GM12878 (cell line): ENCODE results near the gene HS3ST5. TPM values are rescaled to one million over a fixed set of nuclear protein-coding genes. Genes with fewer than 3 reads are reported as not detected.

Experiments used
- ATAC-seq: fragments of 200-7000 bp; cut with Tn5 transposase; 3 replicates; pipeline ENCODE4 v1.9.1; 2020; ENCODE audit warnings: mild to moderate bottlenecking, moderate library complexity
- BruUV-seq: library from RNA; stranded (reverse); fragments of 400-500 nt; replicated peaks from 2 replicates; lab custom pipeline; 2021; lab: Mats Ljungman, UMichigan
- CTCF ChIA-PET: fragments of 300-600 bp; sonication (Branson Sonifier 250); formaldehyde crosslinking; extraction: SDS; loops from one replicate; lab custom pipeline; 2021; ENCODE audit warnings: inconsistent platforms; lab: Yijun Ruan, JAX
- POLR2A ChIA-PET: fragments of 350-600 bp; formaldehyde crosslinking; extraction: SDS; loops from one replicate; lab custom pipeline; 2021; ENCODE audit warnings: inconsistent platforms; lab: Charles Lee
- RAD21 ChIA-PET: fragments of 300-600 bp; sonication (Branson Sonifier 250); formaldehyde crosslinking; loops from one replicate; lab custom pipeline; 2023; ENCODE audit warnings: antibody characterized with exemption; ENCODE audit not compliant: unreplicated experiment; lab: Charles Lee
- SMC1A ChIA-PET: fragments of 300-600 bp; sonication (Branson Sonifier 250); formaldehyde crosslinking; loops from one replicate; lab custom pipeline; 2023; ENCODE audit not compliant: unreplicated experiment, uncharacterized antibody; lab: Charles Lee
- DNase-seq: peaks from one replicate; pipeline ENCODE4 v3.0.0-alpha.2; 2011; ENCODE audit warnings: low read depth, low spot score
- FAIRE-seq: peaks from 3 replicates; lab custom pipeline; 2011; peaks lifted over from hg19 to GRCh38; lab: Jason Lieb, UNC
- H2AFZ ChIP-seq: 2 replicates; pipeline ENCODE4 v1.6.0; 2011; ENCODE audit warnings: low read depth, low read length, control low read depth; ENCODE audit not compliant: control insufficient read depth
- H3K27ac ChIP-seq: 2 replicates; pipeline ENCODE4 v1.5.1; 2011; ENCODE audit warnings: control low read depth; ENCODE audit not compliant: control insufficient read depth, insufficient read depth
- H3K27me3 ChIP-seq, 2 experiments: replicated peaks in 1 of 2; 2 replicates each; pipeline versions ENCODE4 v1.6.0 to v1.6.1; 2011; ENCODE audit warnings: low read length in 1 of 2; ENCODE audit not compliant: control insufficient read depth in 2 of 2, insufficient read depth in 2 of 2
- H3K36me3 ChIP-seq, 2 experiments: 2 replicates each; pipeline ENCODE4 v1.5.1; 2011; ENCODE audit warnings: low read length in 1 of 2; ENCODE audit not compliant: control insufficient read depth in 2 of 2, insufficient read depth in 2 of 2
- H3K4me1 ChIP-seq: 2 replicates; pipeline ENCODE4 v1.6.1; 2011; ENCODE audit warnings: mild to moderate bottlenecking, low read length, moderate library complexity, mixed read lengths; ENCODE audit not compliant: control insufficient read depth, insufficient read depth
- H3K4me2 ChIP-seq: 2 replicates; pipeline ENCODE4 v1.6.0; 2011; ENCODE audit warnings: control low read depth; ENCODE audit not compliant: control insufficient read depth, insufficient read depth
- H3K4me3 ChIP-seq: fragments of 200-600 bp; sonication (generic); 2 replicates; pipeline ENCODE4 v1.5.1; 2016
- H3K79me2 ChIP-seq: 2 replicates; pipeline ENCODE4 v1.6.0; 2011; ENCODE audit warnings: low read length; ENCODE audit not compliant: control insufficient read depth, insufficient read depth
- H3K9ac ChIP-seq: 2 replicates; pipeline ENCODE4 v1.8.0; 2011; ENCODE audit warnings: low read length, control low read depth, mixed read lengths; ENCODE audit not compliant: control insufficient read depth, insufficient read depth
- H3K9me3 ChIP-seq: replicated peaks from 3 replicates; pipeline ENCODE4 v1.5.1; 2011; ENCODE audit warnings: mild to moderate bottlenecking, low read length; ENCODE audit not compliant: control insufficient read depth, insufficient read depth
- H4K20me1 ChIP-seq: 2 replicates; pipeline ENCODE4 v1.6.0; 2011; ENCODE audit not compliant: control insufficient read depth, insufficient read depth
- CUX1 ChIP-seq: IDR thresholded peaks from 2 replicates; pipeline ENCODE4 v1.6.1; 2012; ENCODE audit warnings: improper control_type of control experiment, low read depth, low read length; ENCODE audit not compliant: insufficient replicate concordance
- E2F4 ChIP-seq: IDR thresholded peaks from 2 replicates; pipeline ENCODE4 v1.6.1; 2012; ENCODE audit warnings: low read depth, low read length, improper control_type of control experiment
- EED ChIP-seq: sonication (generic); IDR thresholded peaks from 2 replicates; pipeline ENCODE4 v1.6.1; 2016; ENCODE audit warnings: antibody characterized with exemption, low read depth
- EZH2 ChIP-seq: IDR thresholded peaks from 2 replicates; pipeline ENCODE4 v1.6.1; 2012; ENCODE audit warnings: low read depth, mild to moderate bottlenecking, control low read depth, inconsistent platforms, low read length, borderline replicate concordance; ENCODE audit not compliant: control insufficient read depth
- GABPA ChIP-seq: IDR thresholded peaks from 2 replicates; pipeline ENCODE4 v1.6.1; 2014; ENCODE audit warnings: antibody characterized with exemption, low read depth, mild to moderate bottlenecking, inconsistent platforms
- GATAD2B ChIP-seq: fragments of 450-650 bp; conservative IDR thresholded peaks from 2 replicates; pipeline ENCODE4 v1.6.1; 2017; ENCODE audit warnings: low read depth, mild to moderate bottlenecking, moderate library complexity
- HSF1 ChIP-seq: fragments of 150-350 bp; IDR thresholded peaks from 2 replicates; pipeline ENCODE4 v1.6.1; 2014; ENCODE audit warnings: mild to moderate bottlenecking, low read depth, low read length
- POU2F2 ChIP-seq: IDR thresholded peaks from 3 replicates; pipeline ENCODE4 v1.6.1; 2011; ENCODE audit warnings: low read depth, mild to moderate bottlenecking, low read length, borderline replicate concordance
- ZNF687 ChIP-seq: fragments of 450-650 bp; IDR thresholded peaks from 2 replicates; pipeline ENCODE4 v1.6.1; 2017; ENCODE audit warnings: mild to moderate bottlenecking, moderate library complexity
- WGBS: methylation state at CpG from one replicate; pipeline ENCODE4 v1.1.6; 2016; ENCODE audit warnings: low lambda C conversion rate; ENCODE audit not compliant: insufficient replicate concordance, insufficient coverage; ENCODE audit errors: missing lambda C conversion rate; 5-methylcytosine and 5-hydroxymethylcytosine counted together
- in situ Hi-C: fragments of 300-500 bp; cut with MboI; formaldehyde crosslinking; loops from 9 replicates; pipeline ENCODE4 v1.14.3; 2018; ENCODE audit warnings: mixed read lengths
- intact Hi-C: fragments of 100-400 bp; cut with micrococcal nuclease; formaldehyde crosslinking; loops from one replicate; pipeline ENCODE4 v1.14.2; 2022; ENCODE audit not compliant: unreplicated experiment
- polyA plus RNA-seq, 11 experiments: library from polyadenylated mRNA; depleted of rRNA in 4 of 11; unstranded in 6 of 11; stranded (reverse) in 5 of 11; fragments of >200 nt; fragmentation: Nextera tagmentation in 4 of 11; fragmentation: Illumina TruSeq in 1 of 11; extraction: Ambion mirVana in 4 of 11; extraction: Trizol in 1 of 11; gene quantifications; 1 replicate in 1 of 11; 2 replicates in 10 of 11; pipeline versions ENCODE4 v1.2.1 to v1.2.3, GENCODE V29; 2011 to 2016; ENCODE audit warnings: inconsistent platforms in 2 of 11, missing spikeins in 2 of 11, low read depth in 1 of 11
- total RNA-seq, 4 experiments: library from RNA; depleted of rRNA in 3 of 4; stranded (reverse); fragments of >200 nt in 3 of 4; fragmentation: Illumina TruSeq in 1 of 4; extraction: Trizol in 1 of 4; gene quantifications; 2 replicates each; pipeline versions ENCODE4 v1.2.1 to v1.2.3, GENCODE V29; 2013 to 2021

The HS3ST5 gene
- total and polyA plus RNA-seq, 10 of the 15 experiments (the other 5 are each of a cell fraction or from before 2014, with no cell fraction given): 0.04 TPM; not detected in 9

GRCh38 chr6:114010540-114010939 is 332.3 kb downstream of the HS3ST5 start (continued):
- no peak for TF ChIP-seq ZNF687
- TF ChIP-seq E2F4: no peak
- TF ChIP-seq, all 136 proteins: peak for 0

- H3K9me3 ChIP-seq: no peaks in the 10 kb centered on the region
- ChIA-PET CTCF (interaction anchor here (0.6 to 1.5 kb wide), 2 partner anchors 100 to 104 kb away, joined by 3 to 4 read pairs; no protein-coding TSS in a partner anchor), RAD21 (no interaction called here), SMC1A (no interaction called here), POLR2A (interaction anchor here (0.7 kb wide), 1 partner anchor 96 kb away, joined by 4 read pairs; no protein-coding TSS in a partner anchor)
- 47% methylated on average over 2 of the region's 2 CpGs for WGBS
- H3K4me2 ChIP-seq: no peak overlapping the region
- H3K4me1 ChIP-seq: no peaks in the 10 kb centered on the region
- no peaks in the 10 kb centered on the region for H3K79me2 ChIP-seq
- no peak overlapping the region for H3K4me3 ChIP-seq
- no peaks in the 10 kb centered on the region; a peak in 1 of 4 replicates for H3K27me3 ChIP-seq
- no peak overlapping the region for H3K9ac ChIP-seq
- FAIRE-seq (no peak), ATAC-seq (no peak), DNase-seq (no peak)
- no TSS peak for BruUV-seq
- no peaks in the 10 kb centered on the region for H4K20me1 ChIP-seq
- intact Hi-C loops: no loop called here
- H3K36me3 ChIP-seq: no peaks in the 10 kb centered on the region
- in situ Hi-C loops: no loop called here
- H2AFZ ChIP-seq: no peak overlapping the region
- H3K27ac ChIP-seq: no peak overlapping the region
- TF ChIP-seq POU2F2: no peak
- TF ChIP-seq EED: no peak
- no peak for TF ChIP-seq GATAD2B
- TF ChIP-seq EZH2: no peak
- no peak for TF ChIP-seq GABPA
- TF ChIP-seq HSF1: no peak
- no peak for TF ChIP-seq CUX1
Measured at GRCh38 chr6:114009192-114009591, 333.6 kb downstream of the HS3ST5 start.
